AG04449 (cell line): ENCODE measurements around the gene PDE4D.

Source experiments
- CTCF ChIA-PET: fragments of 350-600 bp; formaldehyde crosslinking; extraction: SDS; loops from one replicate; lab custom pipeline; 2021; ENCODE audit warnings: antibody characterized with exemption; lab: Yijun Ruan, JAX
- POLR2A ChIA-PET: fragments of 400-600, 350-600 bp; formaldehyde crosslinking; extraction: SDS; loops from one replicate; lab custom pipeline; 2020; ENCODE audit warnings: antibody characterized with exemption, inconsistent platforms; lab: Yijun Ruan, JAX
- DNase-seq: peaks from one replicate; pipeline ENCODE4 v3.0.0-alpha.2; 2010; ENCODE audit warnings: low read depth, low spot score
- H3K4me3 ChIP-seq: 2 replicates; pipeline ENCODE4 v1.5.1; 2011; ENCODE audit warnings: low read depth, mild to moderate bottlenecking, control low read depth, low read length
- CTCF ChIP-seq: IDR thresholded peaks from one replicate; pipeline ENCODE4 v1.5.1; 2011; ENCODE audit warnings: mild to moderate bottlenecking, moderate library complexity, low read length, control low read depth, inconsistent platforms; ENCODE audit not compliant: insufficient read depth; ENCODE audit errors: missing control alignments

PDE4D gene

GRCh38 chr5:59003641-59004040, 889.9 kb downstream of the PDE4D start:
- no peak for DNase-seq
- CTCF ChIA-PET = interaction anchor here (2.2 to 8.5 kb wide), 3 partner anchors 110 to 131 kb away, joined by 6 to 147 read pairs (median 12); no protein-coding TSS in a partner anchor
- POLR2A ChIA-PET = no interaction called here

GRCh38 chr5:59003124-59003523, 890.4 kb downstream of the PDE4D start:
- no peak for DNase-seq
- no peak overlapping the region for H3K4me3 ChIP-seq
- no peak for TF ChIP-seq CTCF
- ChIA-PET CTCF (interaction anchor here (2.2 to 8.5 kb wide), 4 partner anchors 12 to 131 kb away, joined by 6 to 147 read pairs (median 9); no protein-coding TSS in a partner anchor), POLR2A (no interaction called here)

More at GRCh38 chr5:59003641-59004040, 889.9 kb downstream of the PDE4D start:
- H3K4me3 ChIP-seq = no peak overlapping the region
- no peak for TF ChIP-seq CTCF

- TF ChIP-seq CTCF = no peak
- H3K4me3 ChIP-seq = no peak overlapping the region
- ChIA-PET CTCF (interaction anchor here (0.8 to 8.5 kb wide), 7 partner anchors 11 to 172 kb away, joined by 3 to 147 read pairs (median 6); no protein-coding TSS in a partner anchor), POLR2A (no interaction called here)
- DNase-seq = no peak
Measured at GRCh38 chr5:59002162-59002825, 891.2 kb downstream of the PDE4D start.

GRCh38 chr5:59001716-59002115, 891.8 kb downstream of the PDE4D start:
- CTCF ChIA-PET = interaction anchor here (0.6 to 8.5 kb wide), 7 partner anchors 10 to 172 kb away, joined by 3 to 147 read pairs (median 4); no protein-coding TSS in a partner anchor
- DNase-seq = no peak

DNA sequence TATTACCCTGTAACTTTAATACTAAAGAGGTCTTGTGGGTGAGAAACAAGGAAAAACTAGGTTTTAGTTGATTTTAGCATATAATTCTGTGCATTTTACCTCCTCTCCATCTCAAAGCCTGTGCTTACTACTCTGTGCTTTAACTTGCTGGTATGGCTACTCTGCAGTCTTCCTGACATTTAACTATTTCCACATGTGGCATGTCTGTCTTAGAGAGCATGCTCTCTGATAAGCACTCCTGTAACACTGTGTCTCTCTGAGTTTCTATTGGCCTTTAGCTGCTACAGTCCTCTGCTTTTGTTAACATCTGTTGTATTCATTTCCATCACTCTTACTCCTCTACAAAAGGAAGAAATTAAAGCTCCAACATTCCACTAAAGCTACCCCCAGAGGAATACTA, 892.4 kb downstream of the PDE4D start:
- POLR2A ChIA-PET = no interaction called here
- H3K4me3 ChIP-seq = no peak overlapping the region
- TF ChIP-seq CTCF = no peak
- peak; percentile 10 for DNase-seq
- CTCF ChIA-PET = interaction anchor here (0.6 to 8.5 kb wide), 9 partner anchors 10 to 502 kb away, joined by 3 to 147 read pairs (median 4); no protein-coding TSS in a partner anchor

More at GRCh38 chr5:59001716-59002115, 891.8 kb downstream of the PDE4D start:
- POLR2A ChIA-PET = no interaction called here
- no peak for TF ChIP-seq CTCF
- H3K4me3 ChIP-seq = no peak overlapping the region

- CTCF ChIA-PET = interaction anchor here (0.8 to 8.5 kb wide), 4 partner anchors 106 to 501 kb away, joined by 4 to 147 read pairs (median 10); no protein-coding TSS in a partner anchor
- no peak for TF ChIP-seq CTCF
- H3K4me3 ChIP-seq = no peak overlapping the region
- POLR2A ChIA-PET = no interaction called here
- no peak for DNase-seq
Measured at GRCh38 chr5:59000211-59000610, 893.3 kb downstream of the PDE4D start.
